ENCODE data around the gene PFKFB4. TPM values are rescaled to one million over a fixed set of nuclear protein-coding genes. Genes with fewer than 3 reads are reported as not detected.

PFKFB4 gene
- total RNA-seq, 1 donor from 2014 or later, result 19.9 TPM

GRCh38 chr3:48564667-48565066 lies 8.1 kb upstream of the PFKFB4 start:
- H3K4me3 Mint-ChIP-seq (ENCODE audit: unreplicated experiment), result no peak overlapping the region
- H3K4me1 Mint-ChIP-seq (ENCODE audit: low read depth), result peaks cover 66% of the 10 kb centered on the region
- peak overlapping the region; percentile 94 for H3K27ac Mint-ChIP-seq (ENCODE audit: unreplicated experiment)
- H3K27me3 Mint-ChIP-seq (ENCODE audit: low read depth), result no peaks in the 10 kb centered on the region
- no peaks in the 10 kb centered on the region for H3K9me3 Mint-ChIP-seq (ENCODE audit: low read depth)
- no peak for DNase-seq (ENCODE audit: low spot score)
- TF ChIP-seq CTCF (IDR thresholded peaks at IDR 0.05), result no peak
- peaks cover 2% of the 10 kb centered on the region for H3K36me3 Mint-ChIP-seq (ENCODE audit: low read depth)

- no peak for DNase-seq (ENCODE audit: low spot score)
- Mint-ChIP-seq H3K4me1 (ENCODE audit: low read depth) (peaks cover 72% of the 10 kb centered on the region), H3K36me3 (ENCODE audit: low read depth) (peaks cover 2% of the 10 kb centered on the region), H3K4me3 (ENCODE audit: unreplicated experiment) (peak overlapping the region; percentile 13), H3K9me3 (ENCODE audit: low read depth) (no peaks in the 10 kb centered on the region), H3K27me3 (ENCODE audit: low read depth) (no peaks in the 10 kb centered on the region), H3K27ac (ENCODE audit: unreplicated experiment) (peak overlapping the region; percentile 94)
- TF ChIP-seq CTCF (IDR thresholded peaks at IDR 0.05), result no peak
Observed at GRCh38 chr3:48564022-48564421, 7.4 kb upstream of the PFKFB4 start.

GRCh38 chr3:48563382-48563918 lies 6.8 kb upstream of the PFKFB4 start, which contains the start of gene UCN2:
TSS of gene UCN2 (minus strand) at chr3:48563781. CDS start at chr3:48563124, 657 bp downstream.
- peaks cover 2% of the 10 kb centered on the region for H3K36me3 Mint-ChIP-seq (ENCODE audit: low read depth)
- H3K9me3 Mint-ChIP-seq (ENCODE audit: low read depth), result no peaks in the 10 kb centered on the region
- H3K27me3 Mint-ChIP-seq (ENCODE audit: low read depth), result no peaks in the 10 kb centered on the region
- peak within 1 kb of the TSS; percentile 20 for H3K4me3 Mint-ChIP-seq (ENCODE audit: unreplicated experiment)
- H3K27ac Mint-ChIP-seq (ENCODE audit: unreplicated experiment), result peak within 1 kb of the TSS; percentile 94
- peak; percentile 69 for TF ChIP-seq CTCF (IDR thresholded peaks at IDR 0.05)
- no peak for DNase-seq (ENCODE audit: low spot score)
- H3K4me1 Mint-ChIP-seq (ENCODE audit: low read depth), result peaks cover 78% of the 10 kb centered on the region

GRCh38 chr3:48562367-48563095 lies 5.9 kb upstream of the PFKFB4 start:
- Mint-ChIP-seq H3K4me1 (ENCODE audit: low read depth) (peaks cover 85% of the 10 kb centered on the region), H3K9me3 (ENCODE audit: low read depth) (no peaks in the 10 kb centered on the region), H3K27ac (ENCODE audit: unreplicated experiment) (peak overlapping the region; percentile 94), H3K27me3 (ENCODE audit: low read depth) (no peaks in the 10 kb centered on the region), H3K4me3 (ENCODE audit: unreplicated experiment) (no peak overlapping the region), H3K36me3 (ENCODE audit: low read depth) (peaks cover 2% of the 10 kb centered on the region)
- no peak for DNase-seq (ENCODE audit: low spot score)
- TF ChIP-seq CTCF (IDR thresholded peaks at IDR 0.05), result no peak

- Mint-ChIP-seq H3K36me3 (ENCODE audit: low read depth) (no peaks in the 10 kb centered on the region), H3K27ac (ENCODE audit: unreplicated experiment) (peak overlapping the region; percentile 89), H3K4me1 (ENCODE audit: low read depth) (peaks cover 87% of the 10 kb centered on the region), H3K4me3 (ENCODE audit: unreplicated experiment) (peak overlapping the region; percentile 69), H3K9me3 (ENCODE audit: low read depth) (no peaks in the 10 kb centered on the region), H3K27me3 (ENCODE audit: low read depth) (no peaks in the 10 kb centered on the region)
- no peak for DNase-seq (ENCODE audit: low spot score)
- peak; percentile 59 for TF ChIP-seq CTCF (IDR thresholded peaks at IDR 0.05)
Observed at GRCh38 chr3:48561045-48561736, 4.6 kb upstream of the PFKFB4 start.
